Measurements from ENCODE around the gene FOS.

The FOS gene

GRCh38 chr14:75318353-75318752 lies 39.7 kb downstream of the FOS start:
- no peak for DNase-seq (ENCODE audit: low spot score)

- no peak for DNase-seq (ENCODE audit: low spot score)
Measured at GRCh38 chr14:75319021-75319420, 40.4 kb downstream of the FOS start.

- no peak for DNase-seq (ENCODE audit: low spot score)
Measured at GRCh38 chr14:75320196-75320595, 41.6 kb downstream of the FOS start.

GRCh38 chr14:75322746-75323145 lies 44.1 kb downstream of the FOS start:
- no peak for DNase-seq (ENCODE audit: low spot score)

- DNase-seq (ENCODE audit: low spot score): no peak
Measured at GRCh38 chr14:75323571-75323970, 44.9 kb downstream of the FOS start.

- no peak for DNase-seq (ENCODE audit: low spot score)
Measured at GRCh38 chr14:75328558-75329155, 50.0 kb downstream of the FOS start.

- DNase-seq (ENCODE audit: low spot score): no peak
Measured at GRCh38 chr14:75329369-75329768, 50.7 kb downstream of the FOS start.

- DNase-seq (ENCODE audit: low spot score): no peak
Measured at GRCh38 chr14:75331471-75331870, 52.8 kb downstream of the FOS start.

All from D341Med (cell line).